Tibial nerve (tissue), 4 donors: ENCODE results near the gene STON1. TPM values are rescaled to one million over a fixed set of nuclear protein-coding genes. Genes with fewer than 3 reads are reported as not detected.

ENCODE experiments used
- DNase-seq, 2 donors: peaks; one replicate each; pipeline ENCODE4 v3.0.0-alpha.2; 2019; ENCODE audit warnings: low spot score in 2 of 2
- H3K27ac ChIP-seq, 4 donors: fragments of 200-600 bp; sonication (generic) in 3 of 4; one replicate each; pipeline ENCODE4 v1.5.1; 2017 to 2019; ENCODE audit warnings: mild to moderate bottlenecking in 1 of 4
- H3K27me3 ChIP-seq, 2 donors: fragments of 200-600 bp; sonication (generic) in 1 of 2; one replicate each; pipeline versions ENCODE4 v1.5.1 to v1.6.0; 2017 to 2019
- H3K36me3 ChIP-seq, 3 donors: fragments of 200-600 bp; sonication (generic); one replicate each; pipeline ENCODE4 v1.5.1; 2018 to 2019
- H3K4me1 ChIP-seq, 4 donors: fragments of 200-600 bp; sonication (generic) in 3 of 4; one replicate each; pipeline ENCODE4 v1.5.1; 2017 to 2019
- H3K4me3 ChIP-seq, 4 donors: fragments of 200-600 bp; sonication (generic) in 3 of 4; one replicate each; pipeline ENCODE4 v1.5.1; 2017 to 2019; ENCODE audit warnings: mild to moderate bottlenecking in 1 of 4, moderate library complexity in 1 of 4
- H3K9me3 ChIP-seq, 4 donors: fragments of 200-600 bp; sonication (generic) in 3 of 4; one replicate each; pipeline ENCODE4 v1.5.1; 2017 to 2019
- EP300 ChIP-seq, 2 donors: sonication (generic); formaldehyde crosslinking; IDR thresholded peaks; one replicate each; pipeline ENCODE4 v1.6.1; 2017; ENCODE audit warnings: antibody characterized with exemption in 2 of 2, mild to moderate bottlenecking in 1 of 2
- POLR2A ChIP-seq, 2 donors: fragments of 450-650 bp; IDR thresholded peaks; one replicate each; pipeline ENCODE4 v1.6.1; 2017; ENCODE audit warnings: antibody characterized with exemption in 2 of 2, mild to moderate bottlenecking in 2 of 2, moderate library complexity in 2 of 2
- WGBS, 2 donors: methylation state at CpG; one replicate each; pipeline ENCODE4 v1.1.5; 2018; 5-methylcytosine and 5-hydroxymethylcytosine counted together
- total RNA-seq, 4 donors: library from RNA; depleted of rRNA; stranded (reverse); fragments of >200 nt; gene quantifications; one replicate each; pipeline ENCODE4 v1.1.0, GENCODE V29; 2016
- TF ChIP-seq, protein P1 (sequence below), 5 experiments: fragments of 200-600 bp in 3 of 5; fragments of 450-650 bp in 2 of 5; sonication (generic) in 3 of 5; IDR thresholded peaks; one replicate each; pipeline ENCODE4 v1.5.1; 2016 to 2019; ENCODE audit warnings: antibody characterized with exemption in 5 of 5, mild to moderate bottlenecking in 3 of 5, moderate library complexity in 2 of 5

Gene STON1
- total RNA-seq, 4 donors from 2014 or later: 34.1 to 57.0 (median 46.9) TPM

DNA sequence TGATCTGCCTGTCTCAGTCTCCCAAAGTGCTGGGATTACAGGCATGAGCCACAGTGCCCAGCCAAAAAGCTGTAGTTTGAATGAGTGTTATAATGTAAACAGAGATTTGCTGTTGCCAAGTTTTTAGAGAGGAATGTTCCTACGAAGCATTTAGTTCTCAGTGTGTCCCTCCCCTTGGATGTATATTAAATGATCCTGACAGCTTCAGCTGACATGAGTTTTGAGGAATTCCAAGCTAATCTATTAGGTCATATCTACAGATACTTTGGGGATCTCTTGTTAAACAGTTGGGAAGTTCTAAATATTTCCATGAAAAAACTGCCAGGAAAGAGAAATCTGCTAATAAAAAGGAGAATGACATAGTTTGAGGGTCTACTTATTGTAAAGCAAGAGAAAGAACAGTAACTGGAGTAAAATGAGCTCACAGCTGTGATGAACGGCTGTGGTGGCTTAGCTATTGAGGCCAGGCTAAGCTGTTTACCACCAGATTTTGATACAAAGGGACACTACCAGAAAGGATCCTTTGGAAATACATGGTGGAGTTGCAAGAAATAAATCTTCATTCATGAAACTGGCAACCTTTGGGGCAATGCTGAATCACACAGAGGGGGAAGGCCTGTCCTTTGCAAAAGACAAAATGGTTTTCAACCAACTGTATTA is 2.6 kb upstream of the STON1 start:
- peaks cover 0 to 55% (median 9%) of the 10 kb centered on the region in 4 donors for H3K4me1 ChIP-seq
- H3K27me3 ChIP-seq: no peaks in the 10 kb centered on the region
- no peak overlapping the region for H3K4me3 ChIP-seq
- H3K9me3 ChIP-seq: no peaks in the 10 kb centered on the region
- 47 to 59% methylated on average over 2 of the region's 2 CpGs for WGBS, 2 donors
- DNase-seq: no peak
- TF ChIP-seq, protein P1, sequence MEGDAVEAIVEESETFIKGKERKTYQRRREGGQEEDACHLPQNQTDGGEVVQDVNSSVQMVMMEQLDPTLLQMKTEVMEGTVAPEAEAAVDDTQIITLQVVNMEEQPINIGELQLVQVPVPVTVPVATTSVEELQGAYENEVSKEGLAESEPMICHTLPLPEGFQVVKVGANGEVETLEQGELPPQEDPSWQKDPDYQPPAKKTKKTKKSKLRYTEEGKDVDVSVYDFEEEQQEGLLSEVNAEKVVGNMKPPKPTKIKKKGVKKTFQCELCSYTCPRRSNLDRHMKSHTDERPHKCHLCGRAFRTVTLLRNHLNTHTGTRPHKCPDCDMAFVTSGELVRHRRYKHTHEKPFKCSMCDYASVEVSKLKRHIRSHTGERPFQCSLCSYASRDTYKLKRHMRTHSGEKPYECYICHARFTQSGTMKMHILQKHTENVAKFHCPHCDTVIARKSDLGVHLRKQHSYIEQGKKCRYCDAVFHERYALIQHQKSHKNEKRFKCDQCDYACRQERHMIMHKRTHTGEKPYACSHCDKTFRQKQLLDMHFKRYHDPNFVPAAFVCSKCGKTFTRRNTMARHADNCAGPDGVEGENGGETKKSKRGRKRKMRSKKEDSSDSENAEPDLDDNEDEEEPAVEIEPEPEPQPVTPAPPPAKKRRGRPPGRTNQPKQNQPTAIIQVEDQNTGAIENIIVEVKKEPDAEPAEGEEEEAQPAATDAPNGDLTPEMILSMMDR (IDR thresholded peaks at IDR 0.05): no peak
- TF ChIP-seq POLR2A (IDR thresholded peaks at IDR 0.05) (no peak), EP300 (IDR thresholded peaks at IDR 0.05) (no peak)
- peaks cover 0 to 6% (median 0%) of the 10 kb centered on the region in 3 donors for H3K36me3 ChIP-seq
- H3K27ac ChIP-seq: peak overlapping the region in 2 of 4 donors; percentile 96 to 98

DNA sequence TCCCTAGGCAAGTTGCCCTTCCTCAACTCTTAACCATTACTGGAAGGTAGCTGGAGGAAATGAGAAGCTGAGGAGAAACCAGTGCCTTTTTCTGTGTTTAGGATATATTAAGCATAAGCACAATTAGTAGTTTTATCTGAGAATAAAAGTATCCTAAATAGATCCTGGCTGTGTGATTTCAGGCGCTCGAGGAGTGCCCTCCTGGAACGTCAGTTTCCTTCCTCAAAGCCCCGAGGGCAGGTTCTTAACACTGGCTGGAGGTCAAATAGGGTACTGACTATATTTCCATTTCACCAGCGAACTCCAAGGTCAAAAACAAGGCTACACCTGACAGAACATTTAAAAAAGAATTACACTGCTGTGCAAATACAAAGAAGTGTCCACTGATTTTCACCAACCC is 1.5 kb upstream of the STON1 start:
- TF ChIP-seq, protein P1 (IDR thresholded peaks at IDR 0.05): no peak
- peak in 1 of 2 donors; percentile 16 for TF ChIP-seq EP300 (IDR thresholded peaks at IDR 0.05)
- no peak for TF ChIP-seq POLR2A (IDR thresholded peaks at IDR 0.05)
- Histone ChIP-seq H3K27ac (peak overlapping the region in 3 of 4 donors; percentile 93 to 98 (median 96)), H3K4me3 (no peak overlapping the region), H3K27me3 (no peaks in the 10 kb centered on the region), H3K9me3 (no peaks in the 10 kb centered on the region), H3K36me3 (no peaks in the 10 kb centered on the region), H3K4me1 (peaks cover 0 to 64% (median 9%) of the 10 kb centered on the region in 4 donors)
- DNase-seq: no peak
- WGBS, 2 donors: 75 to 89% methylated on average over 5 of the region's 5 CpGs

DNA sequence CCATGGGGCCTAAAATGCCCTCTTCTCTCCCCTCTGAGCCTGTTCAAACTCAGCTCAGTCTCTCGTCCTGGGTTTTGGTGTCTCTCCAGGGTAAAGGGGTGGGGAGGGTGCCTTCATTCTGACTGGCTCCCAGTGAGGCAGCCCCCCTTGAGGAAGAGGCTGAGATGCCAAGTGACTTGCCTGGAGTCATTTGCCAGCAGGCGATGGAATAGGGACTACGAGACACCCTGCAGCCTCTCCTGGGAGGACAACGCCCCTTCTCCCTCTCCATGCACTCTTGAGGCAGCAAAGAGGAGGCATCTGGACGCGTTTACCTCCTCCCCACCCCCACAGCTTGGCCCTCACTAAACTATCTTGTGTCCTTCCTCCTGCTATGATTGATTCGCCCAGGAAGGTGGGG is 760 bp upstream of the STON1 start:
- H3K4me1 ChIP-seq: peaks cover 0 to 64% (median 9%) of the 10 kb centered on the region in 4 donors
- 40% methylated on average over 7 of the region's 7 CpGs for WGBS, 2 donors
- no peak for DNase-seq
- TF ChIP-seq POLR2A (IDR thresholded peaks at IDR 0.05): no peak
- TF ChIP-seq, protein P1 (IDR thresholded peaks at IDR 0.05): no peak
- TF ChIP-seq EP300 (IDR thresholded peaks at IDR 0.05): no peak
- H3K27ac ChIP-seq: peak overlapping the region; percentile 89 to 98 (median 94)
- H3K36me3 ChIP-seq: no peaks in the 10 kb centered on the region
- H3K4me3 ChIP-seq: peak overlapping the region in 3 of 4 donors; percentile 67 to 81 (median 72)
- no peaks in the 10 kb centered on the region for H3K27me3 ChIP-seq
- no peaks in the 10 kb centered on the region for H3K9me3 ChIP-seq

DNA sequence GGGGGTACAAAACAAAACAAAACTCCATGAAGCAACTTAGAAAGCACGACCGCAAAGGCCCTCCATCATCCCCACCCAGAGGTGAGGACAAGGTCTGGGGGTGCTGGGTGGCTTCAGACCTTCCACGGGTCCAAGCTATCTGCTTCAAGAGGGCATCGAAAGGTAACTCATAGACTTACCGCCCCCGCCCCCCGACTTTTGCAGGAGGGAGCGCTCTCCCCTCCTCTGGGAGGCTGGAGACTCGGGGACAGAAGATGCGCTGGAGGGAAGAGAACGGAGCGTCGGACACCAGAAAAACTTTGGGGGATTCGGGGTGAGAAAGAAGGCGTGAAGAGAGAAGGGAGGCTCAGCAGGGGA is 300 bp upstream of the STON1 start:
- DNase-seq: no peak
- Histone ChIP-seq H3K4me1 (peaks cover 0 to 65% (median 9%) of the 10 kb centered on the region in 4 donors), H3K9me3 (no peaks in the 10 kb centered on the region), H3K36me3 (no peaks in the 10 kb centered on the region), H3K27ac (peak overlapping the region; percentile 89 to 98 (median 94)), H3K27me3 (no peaks in the 10 kb centered on the region), H3K4me3 (peak overlapping the region; percentile 67 to 95 (median 76))
- WGBS, 2 donors: 5% methylated on average over 15 of the region's 15 CpGs
- TF ChIP-seq, protein P1 (IDR thresholded peaks at IDR 0.05): no peak
- TF ChIP-seq POLR2A (IDR thresholded peaks at IDR 0.05): no peak
- no peak for TF ChIP-seq EP300 (IDR thresholded peaks at IDR 0.05)

DNA sequence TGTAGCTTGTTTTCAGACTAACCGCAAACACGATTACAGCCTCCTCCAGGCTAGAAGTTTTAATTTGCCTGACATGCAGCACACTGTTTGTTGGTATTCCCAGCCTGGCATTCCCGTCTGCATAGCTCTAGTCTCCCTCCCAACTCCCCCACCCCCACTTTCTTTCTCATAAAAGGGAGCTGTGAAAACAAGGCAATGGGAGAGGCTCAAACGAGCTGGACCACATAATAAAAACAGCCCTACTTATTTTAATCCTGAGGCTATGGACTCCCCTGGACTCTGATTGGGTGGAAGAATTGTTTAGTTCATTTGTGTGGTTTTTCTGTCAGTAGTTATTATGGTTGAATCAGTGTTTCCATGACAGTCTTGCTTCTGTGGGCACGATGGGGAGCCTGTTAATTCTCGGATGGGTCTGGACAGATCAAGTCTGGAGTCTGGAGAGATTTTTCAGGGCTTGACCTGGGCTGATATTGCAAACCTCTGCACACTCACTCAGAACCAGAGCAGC is 1.2 kb downstream of the STON1 start:
- Histone ChIP-seq H3K9me3 (no peaks in the 10 kb centered on the region), H3K4me1 (peaks cover 0 to 64% (median 7%) of the 10 kb centered on the region in 4 donors), H3K27ac (peak overlapping the region; percentile 89 to 98 (median 94)), H3K4me3 (peak overlapping the region; percentile 67 to 95 (median 76)), H3K27me3 (no peaks in the 10 kb centered on the region), H3K36me3 (no peaks in the 10 kb centered on the region)
- no peak for TF ChIP-seq POLR2A (IDR thresholded peaks at IDR 0.05)
- TF ChIP-seq EP300 (IDR thresholded peaks at IDR 0.05): no peak
- TF ChIP-seq, protein P1 (IDR thresholded peaks at IDR 0.05): no peak
- DNase-seq: no peak
- 5 to 8% methylated on average over 6 of the region's 6 CpGs for WGBS, 2 donors
